Measurements from ENCODE around the gene PCP2.
A peak's percentile ranks its signal among the peaks of the same experiment; 100 is the strongest.

PCP2 gene

GRCh38 chr19:7596211-7596937, 37.1 kb downstream of the PCP2 start:
- DNase-seq: no peak

DNA sequence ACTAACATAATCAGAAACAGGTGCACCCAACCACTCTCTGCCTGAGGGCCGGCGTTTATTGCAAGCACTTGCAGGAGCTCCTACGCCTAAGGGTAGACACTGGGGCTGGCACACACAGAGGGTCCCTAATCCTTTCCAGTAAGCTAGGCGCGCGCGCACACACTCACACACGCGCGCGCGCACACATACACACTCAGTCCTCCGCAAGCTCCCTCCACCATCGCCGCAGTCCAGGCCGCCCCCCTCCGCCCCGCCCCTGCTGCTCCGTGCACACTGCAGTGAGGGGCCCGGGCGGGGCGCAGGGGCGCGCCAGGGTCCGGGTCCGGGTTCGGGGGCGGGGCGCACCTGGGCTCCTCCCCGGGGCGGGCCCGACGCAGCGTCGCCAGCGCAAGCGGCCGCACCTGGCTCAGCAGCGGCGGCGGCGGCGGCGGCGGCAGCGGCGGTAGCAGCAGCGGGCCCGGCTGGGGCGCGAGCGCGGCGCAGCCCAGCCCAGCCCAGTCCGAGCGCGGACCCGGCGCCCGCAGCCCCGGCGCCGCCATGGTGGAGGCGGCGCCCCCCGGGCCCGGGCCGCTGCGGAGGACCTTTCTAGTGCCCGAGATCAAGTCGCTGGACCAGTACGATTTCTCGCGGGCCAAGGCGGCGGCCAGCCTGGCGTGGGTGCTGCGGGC, 37.9 kb downstream of the PCP2 start, which contains the start of gene CAMSAP3:
TSS of gene CAMSAP3 (plus strand) at position 398 of the 668 bp plus-strand sequence. CDS start at position 538, 140 bp downstream.
- DNase-seq: peak; percentile 3

GRCh38 chr19:7590256-7590655, 43.3 kb downstream of the PCP2 start:
- no peak for DNase-seq

DNA sequence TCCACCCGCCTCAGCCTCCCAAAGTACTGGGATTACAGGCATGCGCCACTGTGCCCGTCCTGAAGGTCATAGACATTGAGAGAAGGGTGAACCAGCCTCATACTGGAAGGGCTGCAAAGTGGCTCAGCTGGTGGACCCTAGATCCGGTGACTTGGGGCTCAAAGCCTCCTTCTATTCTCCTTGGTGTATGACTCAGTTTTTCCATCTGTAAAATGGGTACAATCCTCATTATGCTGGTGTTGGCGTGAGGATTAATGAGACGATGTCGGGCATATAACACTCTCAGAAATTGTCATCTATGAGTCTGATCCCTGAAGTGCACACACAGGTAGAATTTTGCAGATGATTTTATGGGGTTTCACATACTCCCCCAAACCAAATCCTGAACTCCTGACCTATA, 43.7 kb downstream of the PCP2 start:
- no peak for DNase-seq

GRCh38 chr19:7582446-7582845, 51.1 kb downstream of the PCP2 start:
- no peak for DNase-seq

Data from suppressor macrophage treated with lipopolysaccharide for 4 hours (primary cell).